Measurements from ENCODE around the gene MEIOSIN. TPM values are rescaled to one million over a fixed set of nuclear protein-coding genes. Genes with fewer than 3 reads are reported as not detected.
A peak's percentile ranks its signal among the peaks of the same experiment; 100 is the strongest.
"Not testable (repeated sequence)": the region's sequence is repeated elsewhere in the genome, so short reads cannot be mapped to it uniquely, and the experiment has no call there.

The MEIOSIN gene
- total RNA-seq, 2 experiments from 2014 or later = not detected

DNA sequence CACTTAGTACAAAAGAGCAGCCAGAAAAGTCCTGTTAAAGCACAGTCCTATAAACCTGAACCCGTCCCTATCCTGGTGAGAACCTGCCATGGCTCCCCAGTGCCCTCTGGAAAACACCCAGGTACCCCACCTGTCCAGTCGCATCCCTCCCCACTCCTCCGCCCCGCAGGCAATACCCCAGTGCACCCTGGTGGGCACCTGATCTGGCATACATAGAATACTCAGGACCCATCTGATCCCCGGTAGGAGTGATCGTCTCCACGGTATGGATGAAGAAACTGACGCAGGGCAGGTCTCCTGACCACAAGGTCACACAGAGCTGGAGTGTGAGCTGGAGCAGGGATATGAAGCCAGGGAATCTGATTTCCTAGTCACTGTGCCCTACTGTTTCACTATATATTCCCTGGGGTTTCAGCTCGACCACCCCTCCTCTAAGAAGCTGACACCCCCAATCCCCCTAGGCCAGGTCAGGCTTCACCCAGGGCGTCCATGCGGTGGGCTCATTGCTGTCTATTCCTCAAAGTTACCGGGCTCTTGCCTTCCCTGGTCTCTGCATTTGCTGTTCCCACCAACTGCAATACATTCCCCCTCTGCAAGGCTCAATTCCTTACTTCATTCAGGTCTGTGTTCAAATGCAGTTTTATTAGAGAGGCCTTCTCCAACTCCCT is 15.1 kb upstream of the MEIOSIN start:
- ATAC-seq (no peak), DNase-seq (no peak)
- Mint-ChIP-seq H3K27me3 (no peaks in the 10 kb centered on the region), H3K4me3 (peak overlapping the region; percentile 95), H3K4me1 (ENCODE audit: low read depth) (peaks cover 34% of the 10 kb centered on the region), H3K36me3 (ENCODE audit: low read depth) (peaks cover 23% of the 10 kb centered on the region), H3K9me3 (no peaks in the 10 kb centered on the region), H3K27ac (peak overlapping the region; percentile 93)
- ChIA-PET POLR2A (interaction anchor here (1.1 to 5.1 kb wide), 9 partner anchors 9 to 76 kb away, joined by 3 to 40 read pairs (median 4); partner anchors contain the start of genes FBXO46, QPCTL and SNRPD2), CTCF (interaction anchor here (0.9 to 4.8 kb wide), 7 partner anchors 8 to 240 kb away, joined by 3 to 62 read pairs (median 7); partner anchors contain the start of genes FBXO46, QPCTL, SIX5 and SNRPD2)
- intact Hi-C loops (cut with micrococcal nuclease) = no loop called here
- TF ChIP-seq, protein P1, sequence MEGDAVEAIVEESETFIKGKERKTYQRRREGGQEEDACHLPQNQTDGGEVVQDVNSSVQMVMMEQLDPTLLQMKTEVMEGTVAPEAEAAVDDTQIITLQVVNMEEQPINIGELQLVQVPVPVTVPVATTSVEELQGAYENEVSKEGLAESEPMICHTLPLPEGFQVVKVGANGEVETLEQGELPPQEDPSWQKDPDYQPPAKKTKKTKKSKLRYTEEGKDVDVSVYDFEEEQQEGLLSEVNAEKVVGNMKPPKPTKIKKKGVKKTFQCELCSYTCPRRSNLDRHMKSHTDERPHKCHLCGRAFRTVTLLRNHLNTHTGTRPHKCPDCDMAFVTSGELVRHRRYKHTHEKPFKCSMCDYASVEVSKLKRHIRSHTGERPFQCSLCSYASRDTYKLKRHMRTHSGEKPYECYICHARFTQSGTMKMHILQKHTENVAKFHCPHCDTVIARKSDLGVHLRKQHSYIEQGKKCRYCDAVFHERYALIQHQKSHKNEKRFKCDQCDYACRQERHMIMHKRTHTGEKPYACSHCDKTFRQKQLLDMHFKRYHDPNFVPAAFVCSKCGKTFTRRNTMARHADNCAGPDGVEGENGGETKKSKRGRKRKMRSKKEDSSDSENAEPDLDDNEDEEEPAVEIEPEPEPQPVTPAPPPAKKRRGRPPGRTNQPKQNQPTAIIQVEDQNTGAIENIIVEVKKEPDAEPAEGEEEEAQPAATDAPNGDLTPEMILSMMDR (IDR thresholded peaks at IDR 0.05) = no peak

DNA sequence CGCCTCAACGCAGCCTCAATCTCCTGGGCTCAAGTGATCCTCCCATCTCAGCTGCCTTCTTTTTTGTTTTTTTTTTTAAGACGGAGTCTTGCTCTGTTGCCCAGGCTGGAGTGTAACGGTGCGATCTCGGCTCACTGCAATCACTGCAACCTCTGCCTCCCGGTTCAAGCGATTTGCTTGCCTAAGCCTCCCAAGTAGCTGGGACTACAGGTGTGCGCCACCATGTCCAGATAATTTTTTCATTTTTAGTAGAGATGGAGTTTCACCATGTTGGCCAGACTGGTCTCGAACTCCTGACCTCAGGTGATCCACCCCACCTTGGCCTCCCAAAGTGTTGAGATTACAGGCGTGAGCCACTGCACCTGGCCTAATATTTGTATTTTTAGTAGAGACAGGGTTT is 13.2 kb upstream of the MEIOSIN start:
- H3K4me3 Mint-ChIP-seq; H3K9me3 Mint-ChIP-seq; H3K27ac Mint-ChIP-seq; H3K27me3 Mint-ChIP-seq; intact Hi-C loops (cut with micrococcal nuclease); ATAC-seq; DNase-seq: not testable (repeated sequence)
- H3K36me3 Mint-ChIP-seq (ENCODE audit: low read depth) = peaks cover 33% of the 10 kb centered on the region
- ChIA-PET POLR2A (interaction anchor here (1.0 to 1.5 kb wide), 3 partner anchors 9 to 166 kb away, joined by 3 to 6 read pairs (median 3); partner anchors contain the start of gene IRF2BP1), CTCF (interaction anchor here (1.3 kb wide), 1 partner anchor 43 kb away, joined by 3 read pairs; no protein-coding TSS in a partner anchor)
- H3K4me1 Mint-ChIP-seq (ENCODE audit: low read depth) = peaks cover 37% of the 10 kb centered on the region

DNA sequence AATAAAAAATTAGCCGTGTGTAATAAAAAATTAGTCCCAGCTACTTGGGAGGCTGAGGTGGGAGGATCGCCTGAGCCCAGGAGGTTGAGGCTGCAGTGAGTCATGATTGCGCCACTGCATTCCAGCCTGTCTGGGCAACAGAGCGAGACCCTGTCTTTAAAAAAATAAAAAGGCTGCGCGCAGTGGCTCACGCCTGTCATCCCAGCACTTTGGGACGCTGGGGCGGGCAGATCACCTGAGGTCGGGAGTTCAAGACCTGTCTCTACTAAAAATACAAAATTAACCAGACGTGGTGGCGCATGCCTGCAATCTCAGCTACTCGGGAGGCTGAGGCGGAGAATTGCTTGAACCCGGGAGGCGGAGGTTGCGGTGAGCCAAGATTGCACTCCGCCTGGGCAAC is 4.6 kb upstream of the MEIOSIN start:
- CTCF ChIA-PET; H3K27ac Mint-ChIP-seq; ATAC-seq; intact Hi-C loops (cut with micrococcal nuclease); H3K9me3 Mint-ChIP-seq; H3K27me3 Mint-ChIP-seq; DNase-seq; H3K4me3 Mint-ChIP-seq; H3K36me3 Mint-ChIP-seq (ENCODE audit: low read depth): not testable (repeated sequence)
- peaks cover 30% of the 10 kb centered on the region for H3K4me1 Mint-ChIP-seq (ENCODE audit: low read depth)
- POLR2A ChIA-PET = interaction anchor here (0.6 to 3.7 kb wide), 3 partner anchors 9 to 71 kb away, joined by 3 to 23 read pairs (median 6); no protein-coding TSS in a partner anchor

DNA sequence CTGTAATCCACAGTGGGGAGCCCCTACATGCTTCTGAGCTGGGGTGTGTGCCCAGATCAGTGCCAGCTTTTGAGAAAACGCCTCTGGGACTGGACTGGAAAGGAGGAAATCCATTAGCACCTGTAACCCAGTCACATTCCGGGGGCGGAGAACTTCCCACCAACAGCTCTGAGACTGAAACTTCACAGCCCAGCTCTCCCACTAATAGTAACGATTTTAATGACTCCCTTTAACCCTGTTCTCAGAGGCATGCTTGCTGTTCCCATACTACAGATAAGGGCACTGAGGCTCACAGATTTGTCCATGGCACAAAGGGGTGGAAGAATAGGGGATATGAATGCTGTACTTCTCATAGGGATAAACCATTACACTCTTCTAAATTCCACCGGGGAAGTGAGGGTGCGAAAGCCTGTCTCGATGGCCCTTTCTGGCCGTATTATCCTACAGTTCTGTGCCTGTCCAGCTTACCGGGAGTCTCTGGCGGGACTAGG is 3.4 kb upstream of the MEIOSIN start:
- ATAC-seq (no peak), DNase-seq (peak; percentile 24)
- H3K27ac Mint-ChIP-seq = peak overlapping the region; percentile 94
- TF ChIP-seq, protein P1 (IDR thresholded peaks at IDR 0.05) = no peak
- ChIA-PET CTCF (interaction anchor here (1.0 to 3.8 kb wide), 7 partner anchors 13 to 244 kb away, joined by 3 to 18 read pairs (median 5); partner anchors contain the start of gene SIX5), POLR2A (interaction anchor here (0.8 to 3.7 kb wide), 5 partner anchors 10 to 38 kb away, joined by 3 to 23 read pairs (median 4); partner anchors contain the start of genes QPCTL and SNRPD2)
- peak overlapping the region; percentile 96 for H3K4me3 Mint-ChIP-seq
- H3K4me1 Mint-ChIP-seq (ENCODE audit: low read depth) = peaks cover 24% of the 10 kb centered on the region
- H3K36me3 Mint-ChIP-seq (ENCODE audit: low read depth) = peaks cover 4% of the 10 kb centered on the region
- intact Hi-C loops (cut with micrococcal nuclease) = no loop called here
- no peaks in the 10 kb centered on the region for H3K9me3 Mint-ChIP-seq
- no peaks in the 10 kb centered on the region for H3K27me3 Mint-ChIP-seq

DNA sequence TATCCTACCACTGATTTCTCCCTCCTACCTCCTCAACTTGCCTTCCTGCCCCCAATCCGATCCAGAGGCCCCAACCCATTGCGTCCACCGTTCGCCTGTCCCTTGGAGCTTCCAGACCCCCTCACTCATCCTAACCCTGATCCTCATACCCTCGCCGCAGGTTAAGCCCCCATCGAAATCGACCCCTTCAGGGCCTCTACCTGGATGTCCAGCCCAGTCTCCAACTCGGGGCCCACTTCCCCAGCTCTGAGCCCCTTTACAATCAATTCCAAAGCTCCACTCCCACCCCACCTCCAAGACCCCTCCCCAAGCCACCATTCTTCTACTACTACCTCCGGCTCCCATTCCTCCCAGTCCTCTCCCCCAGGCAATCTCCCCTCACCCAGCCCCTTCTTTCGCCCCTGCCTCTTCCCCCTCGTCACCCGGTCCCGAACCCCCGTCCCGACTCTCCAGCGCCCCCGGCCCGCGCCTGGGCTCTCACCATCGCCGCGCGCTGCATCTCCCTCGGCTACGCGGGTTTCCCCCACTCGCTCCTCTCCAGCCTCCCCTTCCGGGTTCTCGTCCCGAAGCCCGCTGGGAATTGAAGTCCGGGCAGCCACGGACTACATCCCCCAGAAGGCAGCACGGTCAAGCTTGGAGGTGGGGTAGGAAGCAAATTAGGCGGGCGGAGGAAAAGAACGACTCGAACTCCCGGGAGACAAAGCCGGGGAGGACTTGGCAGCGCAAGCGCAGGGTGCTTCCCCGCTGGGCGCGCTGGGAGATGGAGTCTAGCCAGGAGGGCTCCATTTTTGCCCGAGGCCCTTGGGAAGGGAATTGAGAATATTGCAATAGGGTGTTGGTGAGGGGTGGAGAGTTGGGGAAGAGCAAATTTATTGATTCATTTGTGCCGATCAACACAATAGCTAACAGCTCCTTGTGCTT is 2.6 kb upstream of the MEIOSIN start, which contains the start of gene FBXO46:
FBXO46 (minus strand) TSS at position 529 of the 921 bp plus-strand sequence. CDS start 17,401 bp downstream, outside the sequence.
- Mint-ChIP-seq H3K27me3 (no peaks in the 10 kb centered on the region), H3K9me3 (no peaks in the 10 kb centered on the region), H3K4me3 (peak within 1 kb of the TSS; percentile 96), H3K4me1 (ENCODE audit: low read depth) (peaks cover 24% of the 10 kb centered on the region), H3K36me3 (ENCODE audit: low read depth) (peaks cover 4% of the 10 kb centered on the region), H3K27ac (peak within 1 kb of the TSS; percentile 94)
- peak; percentile 98 for DNase-seq
- peak; percentile 99 for ATAC-seq
- intact Hi-C loops (cut with micrococcal nuclease) = no loop called here
- CTCF ChIA-PET = interaction anchor here (1.1 to 3.8 kb wide), 7 partner anchors 14 to 245 kb away, joined by 3 to 18 read pairs (median 5); partner anchors contain the start of gene SIX5
- TF ChIP-seq, protein P1 (IDR thresholded peaks at IDR 0.05) = no peak
- POLR2A ChIA-PET = interaction anchor here (1.2 to 3.7 kb wide), 8 partner anchors 8 to 36 kb away, joined by 3 to 23 read pairs (median 4); no protein-coding TSS in a partner anchor
